GM12878 (cell line): ENCODE data around the gene PSTPIP2. TPM values are rescaled to one million over a fixed set of nuclear protein-coding genes. Genes with fewer than 3 reads are reported as not detected.

Experiments
- CREM ChIP-seq: IDR thresholded peaks from 2 replicates; pipeline ENCODE4 v1.6.1; 2014; ENCODE audit warnings: antibody characterized with exemption, low read depth
- FOXM1 ChIP-seq: IDR thresholded peaks from 2 replicates; pipeline ENCODE4 v1.6.1; 2012; ENCODE audit warnings: low read depth, mild to moderate bottlenecking, inconsistent platforms, low read length, moderate library complexity
- IRF4 ChIP-seq: IDR thresholded peaks from 2 replicates; pipeline ENCODE4 v1.6.1; 2011; ENCODE audit warnings: low read depth, low read length
- MLLT1 ChIP-seq: fragments of 450-650 bp; IDR thresholded peaks from 2 replicates; pipeline ENCODE4 v1.6.1; 2016; ENCODE audit warnings: mild to moderate bottlenecking
- MXI1 ChIP-seq: fragments of 150-350 bp; IDR thresholded peaks from 2 replicates; pipeline ENCODE4 v1.6.1; 2011; ENCODE audit warnings: low read depth, mild to moderate bottlenecking, inconsistent platforms, low read length, improper control_type of control experiment
- PML ChIP-seq: IDR thresholded peaks from 2 replicates; pipeline ENCODE4 v1.6.1; 2012; ENCODE audit warnings: low read length, inconsistent platforms
- POLR2AphosphoS2 ChIP-seq: IDR thresholded peaks from 2 replicates; pipeline ENCODE4 v1.6.1; 2011; ENCODE audit warnings: low read depth, mild to moderate bottlenecking, low read length, improper control_type of control experiment, moderate library complexity
- YBX1 ChIP-seq: fragments of 450-650 bp; IDR thresholded peaks from 2 replicates; pipeline ENCODE4 v1.6.1; 2016; ENCODE audit warnings: antibody characterized with exemption
- ZBED1 ChIP-seq: IDR thresholded peaks from 2 replicates; pipeline ENCODE4 v1.6.1; 2016; ENCODE audit warnings: borderline replicate concordance
- ZBTB40 ChIP-seq: fragments of 450-650 bp; IDR thresholded peaks from 2 replicates; pipeline ENCODE4 v1.6.1; 2016; ENCODE audit warnings: mild to moderate bottlenecking, moderate library complexity, borderline replicate concordance
- polyA plus RNA-seq, 11 experiments: library from polyadenylated mRNA; depleted of rRNA in 4 of 11; unstranded in 6 of 11; stranded (reverse) in 5 of 11; fragments of >200 nt; fragmentation: Nextera tagmentation in 4 of 11; fragmentation: Illumina TruSeq in 1 of 11; extraction: Ambion mirVana in 4 of 11; extraction: Trizol in 1 of 11; gene quantifications; 1 replicate in 1 of 11; 2 replicates in 10 of 11; pipeline versions ENCODE4 v1.2.1 to v1.2.3, GENCODE V29; 2011 to 2016; ENCODE audit warnings: inconsistent platforms in 2 of 11, missing spikeins in 2 of 11, low read depth in 1 of 11
- total RNA-seq, 4 experiments: library from RNA; depleted of rRNA in 3 of 4; stranded (reverse); fragments of >200 nt in 3 of 4; fragmentation: Illumina TruSeq in 1 of 4; extraction: Trizol in 1 of 4; gene quantifications; 2 replicates each; pipeline versions ENCODE4 v1.2.1 to v1.2.3, GENCODE V29; 2013 to 2021
- TF ChIP-seq, protein P1 (sequence below): fragments of 450-650 bp; formaldehyde crosslinking; IDR thresholded peaks from 2 replicates; pipeline ENCODE4 v1.5.0; 2022; ENCODE audit warnings: mild to moderate bottlenecking, missing genetic modification characterization

The PSTPIP2 gene
- total and polyA plus RNA-seq, 10 of the 15 experiments (the other 5 are each of a cell fraction or from before 2014, with no cell fraction given), result 0.69 to 38.4 (median 24.7) TPM

- TF ChIP-seq MLLT1 (peak; percentile 86), POLR2AphosphoS2 (no peak), ZBTB40 (0 out of 2 replicates have a peak, but pooled peaks have one; percentile 35), IRF4 (no peak), MXI1 (no peak), YBX1 (no peak), ZBED1 (no peak), PML (no peak), FOXM1 (no peak), CREM (no peak)
- TF ChIP-seq, protein P1, sequence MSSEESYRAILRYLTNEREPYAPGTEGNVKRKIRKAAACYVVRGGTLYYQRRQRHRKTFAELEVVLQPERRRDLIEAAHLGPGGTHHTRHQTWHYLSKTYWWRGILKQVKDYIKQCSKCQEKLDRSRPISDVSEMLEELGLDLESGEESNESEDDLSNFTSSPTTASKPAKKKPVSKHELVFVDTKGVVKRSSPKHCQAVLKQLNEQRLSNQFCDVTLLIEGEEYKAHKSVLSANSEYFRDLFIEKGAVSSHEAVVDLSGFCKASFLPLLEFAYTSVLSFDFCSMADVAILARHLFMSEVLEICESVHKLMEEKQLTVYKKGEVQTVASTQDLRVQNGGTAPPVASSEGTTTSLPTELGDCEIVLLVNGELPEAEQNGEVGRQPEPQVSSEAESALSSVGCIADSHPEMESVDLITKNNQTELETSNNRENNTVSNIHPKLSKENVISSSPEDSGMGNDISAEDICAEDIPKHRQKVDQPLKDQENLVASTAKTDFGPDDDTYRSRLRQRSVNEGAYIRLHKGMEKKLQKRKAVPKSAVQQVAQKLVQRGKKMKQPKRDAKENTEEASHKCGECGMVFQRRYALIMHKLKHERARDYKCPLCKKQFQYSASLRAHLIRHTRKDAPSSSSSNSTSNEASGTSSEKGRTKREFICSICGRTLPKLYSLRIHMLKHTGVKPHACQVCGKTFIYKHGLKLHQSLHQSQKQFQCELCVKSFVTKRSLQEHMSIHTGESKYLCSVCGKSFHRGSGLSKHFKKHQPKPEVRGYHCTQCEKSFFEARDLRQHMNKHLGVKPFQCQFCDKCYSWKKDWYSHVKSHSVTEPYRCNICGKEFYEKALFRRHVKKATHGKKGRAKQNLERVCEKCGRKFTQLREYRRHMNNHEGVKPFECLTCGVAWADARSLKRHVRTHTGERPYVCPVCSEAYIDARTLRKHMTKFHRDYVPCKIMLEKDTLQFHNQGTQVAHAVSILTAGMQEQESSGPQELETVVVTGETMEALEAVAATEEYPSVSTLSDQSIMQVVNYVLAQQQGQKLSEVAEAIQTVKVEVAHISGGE, result no peak
These were observed 26.5 kb upstream of the PSTPIP2 start (continued) for GRCh38 chr18:46098616-46098933.
